HG02642 (cell line): ENCODE data around the gene SLC17A5.

Source experiments
- ATAC-seq: cut with Tn5 transposase; IDR thresholded peaks from one replicate; pipeline ENCODE4 v1.9.1; 2021; ENCODE audit warnings: mild to moderate bottlenecking; ENCODE audit not compliant: unreplicated experiment, poor library complexity

The SLC17A5 gene

GRCh38 chr6:73666393-73666792 lies 12.6 kb upstream of the SLC17A5 start:
- ATAC-seq = no peak

GRCh38 chr6:73665686-73666319 lies 12.0 kb upstream of the SLC17A5 start:
- peak; percentile 60 for ATAC-seq

- ATAC-seq = no peak
Observed at GRCh38 chr6:73664701-73665100, 10.9 kb upstream of the SLC17A5 start.

- no peak for ATAC-seq
Observed at GRCh38 chr6:73657201-73657600, 3.4 kb upstream of the SLC17A5 start.

GRCh38 chr6:73656531-73657145 lies 2.8 kb upstream of the SLC17A5 start:
- no peak for ATAC-seq

GRCh38 chr6:73655341-73655917 lies 1.6 kb upstream of the SLC17A5 start:
- ATAC-seq = no peak

- peak; percentile 50 for ATAC-seq
Observed at GRCh38 chr6:73652637-73653570, 888 bp downstream of the SLC17A5 start.

DNA sequence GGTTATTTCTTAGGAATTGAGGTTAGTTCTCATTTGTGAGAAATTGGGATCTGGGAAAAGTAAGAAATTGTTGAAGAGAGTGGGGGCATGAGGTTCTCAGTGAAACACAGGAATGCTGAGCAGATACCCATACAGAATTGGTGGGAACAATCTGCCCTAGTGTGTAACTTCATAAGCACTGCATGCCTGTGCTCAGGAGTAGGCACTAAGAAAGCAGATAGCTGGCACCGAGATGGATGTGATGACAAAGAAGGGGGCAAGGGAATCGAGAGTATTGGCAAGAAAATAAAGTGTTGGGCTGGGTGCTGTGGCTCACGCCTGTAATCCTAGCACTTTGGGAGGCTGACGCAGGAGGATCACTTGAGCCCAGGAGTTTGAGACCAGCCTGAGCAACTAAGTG lies 4.0 kb downstream of the SLC17A5 start:
- no peak for ATAC-seq

- ATAC-seq = no peak
Observed at GRCh38 chr6:73648166-73648565, 5.6 kb downstream of the SLC17A5 start.

DNA sequence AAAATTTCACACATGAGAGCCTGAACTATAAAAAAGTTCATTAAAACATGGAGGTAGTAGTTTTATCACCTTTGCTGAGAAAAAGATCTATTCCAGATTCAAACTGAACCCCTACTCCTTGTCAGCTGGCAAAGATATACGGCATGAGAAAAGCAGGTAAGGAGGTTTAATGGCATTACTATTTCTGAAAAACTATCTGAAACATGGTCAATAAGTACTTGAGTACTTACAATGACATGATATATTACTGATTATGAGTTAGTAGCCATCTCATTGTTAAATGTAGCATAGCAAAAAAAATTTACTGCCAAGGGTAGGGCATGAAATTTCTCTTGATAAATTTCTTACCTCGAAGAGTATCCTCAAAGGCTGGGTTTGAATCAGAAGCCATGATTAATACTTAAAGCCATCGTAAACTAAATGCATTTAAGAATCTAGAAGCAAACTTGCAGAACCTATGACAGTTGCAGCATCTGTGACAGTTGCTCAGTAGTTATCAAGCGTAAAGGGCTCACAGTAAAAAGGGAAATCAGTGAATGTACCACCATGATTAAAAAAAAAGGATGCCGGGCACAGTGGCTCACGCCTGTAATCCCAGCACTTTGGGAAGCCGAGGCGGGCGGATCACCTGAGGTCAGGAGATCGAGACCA lies 8.7 kb downstream of the SLC17A5 start:
- ATAC-seq = no peak

DNA sequence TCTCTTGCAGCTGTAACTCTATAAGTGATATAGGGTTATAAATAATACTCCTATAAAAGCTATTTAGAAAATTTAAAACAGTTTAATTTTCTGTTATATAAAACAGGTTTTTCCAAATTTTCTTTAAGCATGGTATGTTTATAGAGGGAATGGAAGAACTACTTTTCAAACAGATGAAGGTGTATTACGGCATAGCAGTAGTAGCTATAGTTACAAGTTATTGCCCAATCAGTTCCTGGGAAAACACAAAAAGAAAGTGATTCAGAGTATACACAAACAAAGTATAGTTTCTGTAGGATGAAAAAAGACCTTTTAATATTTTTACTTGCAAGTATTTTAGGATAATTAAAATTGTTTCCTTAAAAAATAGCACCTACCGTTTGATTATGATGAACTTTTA lies 9.8 kb downstream of the SLC17A5 start:
- ATAC-seq = no peak

GRCh38 chr6:73642530-73642929 lies 11.3 kb downstream of the SLC17A5 start:
- ATAC-seq = no peak

GRCh38 chr6:73640179-73640750 lies 13.5 kb downstream of the SLC17A5 start:
- ATAC-seq = no peak

GRCh38 chr6:73639040-73639439 lies 14.8 kb downstream of the SLC17A5 start:
- no peak for ATAC-seq

GRCh38 chr6:73637404-73637803 lies 16.4 kb downstream of the SLC17A5 start:
- ATAC-seq = no peak

DNA sequence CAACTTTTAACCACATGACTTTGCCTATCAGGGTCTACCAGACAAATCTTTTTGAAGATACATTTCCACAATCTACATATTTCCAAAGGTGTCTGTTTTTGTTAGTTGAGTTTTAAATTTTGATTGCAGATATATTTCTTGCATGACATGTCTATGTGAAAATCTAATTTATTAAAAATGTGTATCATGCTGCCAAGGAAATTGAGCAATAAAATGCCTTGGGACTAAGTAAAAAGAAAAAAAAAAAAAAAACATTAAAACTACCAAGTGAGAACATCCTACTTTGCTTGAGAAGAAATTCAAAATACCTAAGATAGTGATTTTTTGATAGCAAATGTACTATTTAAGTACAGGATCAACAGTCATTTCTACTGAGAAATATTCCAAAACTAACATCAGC lies 17.7 kb downstream of the SLC17A5 start:
- no peak for ATAC-seq

DNA sequence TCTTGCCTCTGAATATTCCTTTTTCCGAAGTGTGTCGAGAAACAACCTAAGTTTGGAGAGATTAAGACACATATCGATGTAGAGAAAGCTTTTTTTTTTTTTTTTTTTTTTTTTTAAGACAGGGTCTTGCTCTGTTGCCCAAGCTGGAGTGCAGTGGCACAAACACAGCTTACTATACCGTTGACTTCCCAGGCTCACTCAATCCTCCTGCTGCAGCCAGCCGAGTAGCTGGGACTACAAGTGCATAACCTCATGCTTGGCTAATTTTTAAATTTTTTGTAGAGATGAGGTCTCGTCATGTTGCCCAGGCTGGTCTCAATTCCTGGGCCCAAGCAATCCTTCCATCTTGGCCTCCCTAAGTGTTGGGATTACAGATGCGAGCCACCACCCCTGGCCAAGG lies 21.4 kb downstream of the SLC17A5 start:
- no peak for ATAC-seq

DNA sequence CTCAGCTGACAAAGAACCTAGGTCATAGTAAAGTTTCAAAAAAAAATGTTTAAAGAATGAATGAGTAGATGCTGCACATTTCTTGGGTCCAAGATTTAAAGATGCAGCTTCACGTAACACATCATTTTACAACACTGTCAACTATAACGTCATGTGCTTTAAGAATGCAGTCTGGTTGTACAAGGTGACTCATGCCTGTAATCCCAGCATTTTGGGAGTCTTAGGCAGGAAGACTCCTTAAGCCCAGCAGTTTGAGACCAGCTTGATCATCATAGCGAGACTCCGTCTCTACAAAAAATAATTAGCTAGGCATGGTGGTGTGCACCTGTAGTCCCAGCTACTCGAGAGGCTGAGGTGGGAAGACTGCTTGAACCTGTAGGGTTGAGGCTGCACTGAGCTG lies 21.9 kb downstream of the SLC17A5 start:
- no peak for ATAC-seq

GRCh38 chr6:73630401-73630800 lies 23.4 kb downstream of the SLC17A5 start:
- ATAC-seq = no peak

- no peak for ATAC-seq
Observed at GRCh38 chr6:73624896-73625295, 28.9 kb downstream of the SLC17A5 start.
